Neural cell (in vitro differentiated cells): ENCODE data around the gene TFCP2L1. TPM values are rescaled to one million over a fixed set of nuclear protein-coding genes. Genes with fewer than 3 reads are reported as not detected.

Experiments
- H2AFZ ChIP-seq: fragments of 200-600, 300-800 bp; sonication (generic), shearing (Covaris generic); 2 replicates; pipeline ENCODE4 v1.6.0; 2014; ENCODE audit warnings: low read depth, mild to moderate bottlenecking, antibody characterized with exemption, low read length, moderate library complexity
- H3F3A ChIP-seq: fragments of 200-600 bp; shearing (Covaris generic); 2 replicates; pipeline ENCODE4 v1.6.1; 2016; ENCODE audit warnings: mild to moderate bottlenecking, moderate library complexity, mixed read lengths, antibody characterized with exemption, low read length; ENCODE audit not compliant: insufficient read depth, poor library complexity, severe bottlenecking
- H3K27ac ChIP-seq: fragments of 200-600, 300-800 bp; sonication (generic), shearing (Covaris generic); 2 replicates; pipeline ENCODE4 v1.5.1; 2014; ENCODE audit warnings: mild to moderate bottlenecking, low read length, moderate library complexity
- H3K27me3 ChIP-seq: fragments of 300-800, 200-600 bp; sonication (generic), shearing (Covaris generic); 2 replicates; pipeline ENCODE4 v1.6.0; 2014; ENCODE audit warnings: mild to moderate bottlenecking, low read depth, low read length, moderate library complexity; ENCODE audit not compliant: insufficient read depth
- H3K36me3 ChIP-seq: fragments of 300-800, 200-600 bp; sonication (generic), shearing (Covaris generic); 2 replicates; pipeline ENCODE4 v1.5.1; 2014; ENCODE audit warnings: mild to moderate bottlenecking, antibody characterized with exemption, low read length, moderate library complexity; ENCODE audit not compliant: insufficient read depth
- H3K4me2 ChIP-seq: fragments of 300-800, 200-600 bp; sonication (generic), shearing (Covaris generic); 2 replicates; pipeline ENCODE4 v1.6.0; 2014; ENCODE audit warnings: mild to moderate bottlenecking, low read length
- H3K4me3 ChIP-seq: fragments of 300-800, 200-600 bp; sonication (generic), shearing (Covaris generic); 2 replicates; pipeline ENCODE4 v1.5.1; 2014; ENCODE audit warnings: mild to moderate bottlenecking, low read length, moderate library complexity
- H3K79me2 ChIP-seq: fragments of 200-600 bp; shearing (Covaris generic); replicated peaks from 2 replicates; pipeline ENCODE4 v1.6.0; 2014; ENCODE audit warnings: mild to moderate bottlenecking, low read length, moderate library complexity; ENCODE audit not compliant: insufficient read depth
- H3K9ac ChIP-seq: fragments of 300-800, 200-600 bp; sonication (generic), shearing (Covaris generic); 2 replicates; pipeline ENCODE4 v1.6.1; 2016; ENCODE audit warnings: mild to moderate bottlenecking, low read length, mixed read lengths
- H3K9me2 ChIP-seq: fragments of 200-600 bp; shearing (Covaris generic); 2 replicates; pipeline ENCODE4 v1.6.1; 2016; ENCODE audit warnings: mild to moderate bottlenecking, low read length, mixed read lengths; ENCODE audit not compliant: insufficient read depth
- H3K9me3 ChIP-seq: fragments of 200-600, 300-800 bp; sonication (generic), shearing (Covaris generic); 2 replicates; pipeline ENCODE4 v1.6.1; 2016; ENCODE audit warnings: mild to moderate bottlenecking, mixed run types, low read length, moderate library complexity, mixed read lengths
- H4K20me1 ChIP-seq: fragments of 200-600 bp; shearing (Covaris generic); 2 replicates; pipeline ENCODE4 v1.6.1; 2016; ENCODE audit warnings: mild to moderate bottlenecking, mixed run types; ENCODE audit not compliant: insufficient read depth
- EP300 ChIP-seq: fragments of 450-650 bp; conservative IDR thresholded peaks from 2 replicates; pipeline ENCODE4 v1.6.1; 2014; ENCODE audit warnings: antibody characterized with exemption, mild to moderate bottlenecking, moderate library complexity; ENCODE audit not compliant: poor library complexity, severe bottlenecking
- EZH2 ChIP-seq: fragments of 200-600, 300-800 bp; shearing (Covaris generic), sonication (generic); IDR thresholded peaks from 2 replicates; pipeline ENCODE4 v1.6.1; 2014; ENCODE audit warnings: antibody characterized with exemption, low read length, borderline replicate concordance, mild to moderate bottlenecking; ENCODE audit not compliant: insufficient read depth, poor library complexity, severe bottlenecking
- MXI1 ChIP-seq: fragments of 450-650 bp; conservative IDR thresholded peaks from 2 replicates; pipeline ENCODE4 v1.6.1; 2014; ENCODE audit warnings: antibody characterized with exemption, mild to moderate bottlenecking; ENCODE audit not compliant: poor library complexity, severe bottlenecking
- POLR2AphosphoS5 ChIP-seq: IDR thresholded peaks from 2 replicates; pipeline ENCODE4 v1.6.1; 2012
- RAD21 ChIP-seq: fragments of 450-650 bp; conservative IDR thresholded peaks from 2 replicates; pipeline ENCODE4 v1.6.1; 2014; ENCODE audit warnings: antibody characterized with exemption, mild to moderate bottlenecking, moderate library complexity
- SMC3 ChIP-seq: fragments of 450-650 bp; conservative IDR thresholded peaks from 2 replicates; pipeline ENCODE4 v1.6.1; 2014; ENCODE audit warnings: antibody characterized with exemption, mild to moderate bottlenecking, moderate library complexity; ENCODE audit not compliant: poor library complexity
- TAF1 ChIP-seq: IDR thresholded peaks from 2 replicates; pipeline ENCODE4 v1.6.1; 2012; ENCODE audit warnings: low read depth
- polyA plus RNA-seq: library from polyadenylated mRNA; depleted of rRNA; stranded (reverse); fragments of >200 nt; gene quantifications from 2 replicates; pipeline ENCODE4 v1.2.3, GENCODE V29; 2014
- TF ChIP-seq, protein P1 (sequence below): fragments of 450-650 bp; IDR thresholded peaks from 2 replicates; pipeline ENCODE4 v1.5.1; 2014; ENCODE audit warnings: antibody characterized with exemption, mild to moderate bottlenecking, moderate library complexity; ENCODE audit not compliant: poor library complexity, severe bottlenecking
- TF ChIP-seq, protein P2 (sequence below): IDR thresholded peaks from 2 replicates; pipeline ENCODE4 v1.6.1; 2012; ENCODE audit warnings: borderline replicate concordance

Gene TFCP2L1
- polyA plus RNA-seq, 1 donor from 2014 or later, result 0.04 TPM

DNA sequence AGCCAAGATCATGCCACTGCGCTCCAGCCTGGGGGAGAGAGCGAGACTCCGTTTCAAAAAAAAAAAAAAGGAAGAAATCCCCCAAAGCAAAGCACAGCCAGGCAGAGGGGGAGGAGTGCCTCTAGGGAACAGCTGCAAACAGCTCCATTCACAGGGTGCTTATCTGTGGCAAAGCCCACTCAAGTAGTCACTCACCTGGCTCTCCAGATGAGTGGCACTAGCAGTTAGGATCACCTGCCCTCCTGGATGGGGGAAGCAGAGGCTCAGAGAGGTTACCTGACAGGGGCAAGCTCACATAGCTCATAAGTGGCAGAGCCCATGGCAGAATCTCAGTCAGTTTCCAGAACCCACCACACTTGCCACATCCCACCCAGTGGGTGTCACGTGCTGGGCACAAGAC is 30.3 kb downstream of the TFCP2L1 start:
- H3K9ac ChIP-seq, result no peak overlapping the region
- no peaks in the 10 kb centered on the region for H3K79me2 ChIP-seq
- H3K9me2 ChIP-seq, result no peaks in the 10 kb centered on the region
- H2AFZ ChIP-seq, result no peak overlapping the region
- H3K36me3 ChIP-seq, result no peaks in the 10 kb centered on the region
- H3K27me3 ChIP-seq, result no peaks in the 10 kb centered on the region
- no peak for TF ChIP-seq MXI1
- no peak for TF ChIP-seq EP300
- TF ChIP-seq SMC3, result no peak
- TF ChIP-seq, protein P1, sequence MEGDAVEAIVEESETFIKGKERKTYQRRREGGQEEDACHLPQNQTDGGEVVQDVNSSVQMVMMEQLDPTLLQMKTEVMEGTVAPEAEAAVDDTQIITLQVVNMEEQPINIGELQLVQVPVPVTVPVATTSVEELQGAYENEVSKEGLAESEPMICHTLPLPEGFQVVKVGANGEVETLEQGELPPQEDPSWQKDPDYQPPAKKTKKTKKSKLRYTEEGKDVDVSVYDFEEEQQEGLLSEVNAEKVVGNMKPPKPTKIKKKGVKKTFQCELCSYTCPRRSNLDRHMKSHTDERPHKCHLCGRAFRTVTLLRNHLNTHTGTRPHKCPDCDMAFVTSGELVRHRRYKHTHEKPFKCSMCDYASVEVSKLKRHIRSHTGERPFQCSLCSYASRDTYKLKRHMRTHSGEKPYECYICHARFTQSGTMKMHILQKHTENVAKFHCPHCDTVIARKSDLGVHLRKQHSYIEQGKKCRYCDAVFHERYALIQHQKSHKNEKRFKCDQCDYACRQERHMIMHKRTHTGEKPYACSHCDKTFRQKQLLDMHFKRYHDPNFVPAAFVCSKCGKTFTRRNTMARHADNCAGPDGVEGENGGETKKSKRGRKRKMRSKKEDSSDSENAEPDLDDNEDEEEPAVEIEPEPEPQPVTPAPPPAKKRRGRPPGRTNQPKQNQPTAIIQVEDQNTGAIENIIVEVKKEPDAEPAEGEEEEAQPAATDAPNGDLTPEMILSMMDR, result no peak
- no peak for TF ChIP-seq RAD21
- TF ChIP-seq TAF1, result no peak
- no peak for TF ChIP-seq EZH2
- TF ChIP-seq, protein P2, sequence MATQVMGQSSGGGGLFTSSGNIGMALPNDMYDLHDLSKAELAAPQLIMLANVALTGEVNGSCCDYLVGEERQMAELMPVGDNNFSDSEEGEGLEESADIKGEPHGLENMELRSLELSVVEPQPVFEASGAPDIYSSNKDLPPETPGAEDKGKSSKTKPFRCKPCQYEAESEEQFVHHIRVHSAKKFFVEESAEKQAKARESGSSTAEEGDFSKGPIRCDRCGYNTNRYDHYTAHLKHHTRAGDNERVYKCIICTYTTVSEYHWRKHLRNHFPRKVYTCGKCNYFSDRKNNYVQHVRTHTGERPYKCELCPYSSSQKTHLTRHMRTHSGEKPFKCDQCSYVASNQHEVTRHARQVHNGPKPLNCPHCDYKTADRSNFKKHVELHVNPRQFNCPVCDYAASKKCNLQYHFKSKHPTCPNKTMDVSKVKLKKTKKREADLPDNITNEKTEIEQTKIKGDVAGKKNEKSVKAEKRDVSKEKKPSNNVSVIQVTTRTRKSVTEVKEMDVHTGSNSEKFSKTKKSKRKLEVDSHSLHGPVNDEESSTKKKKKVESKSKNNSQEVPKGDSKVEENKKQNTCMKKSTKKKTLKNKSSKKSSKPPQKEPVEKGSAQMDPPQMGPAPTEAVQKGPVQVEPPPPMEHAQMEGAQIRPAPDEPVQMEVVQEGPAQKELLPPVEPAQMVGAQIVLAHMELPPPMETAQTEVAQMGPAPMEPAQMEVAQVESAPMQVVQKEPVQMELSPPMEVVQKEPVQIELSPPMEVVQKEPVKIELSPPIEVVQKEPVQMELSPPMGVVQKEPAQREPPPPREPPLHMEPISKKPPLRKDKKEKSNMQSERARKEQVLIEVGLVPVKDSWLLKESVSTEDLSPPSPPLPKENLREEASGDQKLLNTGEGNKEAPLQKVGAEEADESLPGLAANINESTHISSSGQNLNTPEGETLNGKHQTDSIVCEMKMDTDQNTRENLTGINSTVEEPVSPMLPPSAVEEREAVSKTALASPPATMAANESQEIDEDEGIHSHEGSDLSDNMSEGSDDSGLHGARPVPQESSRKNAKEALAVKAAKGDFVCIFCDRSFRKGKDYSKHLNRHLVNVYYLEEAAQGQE, result no peak
- TF ChIP-seq POLR2AphosphoS5, result no peak
- H3K4me2 ChIP-seq, result no peak overlapping the region
- no peak overlapping the region for H3K4me3 ChIP-seq
- H3K27ac ChIP-seq, result no peak overlapping the region
- no peaks in the 10 kb centered on the region for H3F3A ChIP-seq
- no peaks in the 10 kb centered on the region for H4K20me1 ChIP-seq
- H3K9me3 ChIP-seq, result no peaks in the 10 kb centered on the region

DNA sequence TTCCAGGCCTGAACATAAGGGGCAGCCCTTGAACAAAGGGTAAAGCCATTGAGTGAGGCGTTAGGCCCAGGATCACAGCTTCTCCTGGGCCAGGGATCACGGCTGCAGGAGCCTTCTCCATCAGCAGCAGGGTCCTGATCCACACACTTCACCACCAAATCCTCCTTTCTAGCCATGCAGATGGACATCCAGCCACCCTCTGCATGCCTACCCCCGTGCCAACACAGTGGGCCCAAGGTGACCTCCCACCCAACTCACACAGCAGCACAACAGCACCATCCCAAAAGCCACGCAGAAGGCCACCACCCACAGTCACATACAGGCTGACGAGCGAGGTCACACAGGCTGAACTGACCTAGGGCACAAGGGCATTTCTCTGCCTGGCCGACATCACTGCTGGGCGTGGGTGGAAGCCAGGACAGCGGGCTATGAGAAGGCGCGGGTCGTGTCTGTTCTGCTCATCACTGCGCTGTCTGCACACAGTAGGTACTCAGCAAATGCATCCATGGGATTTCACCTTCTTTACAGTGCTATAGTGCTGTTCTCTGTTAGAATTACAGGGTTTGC is 31.2 kb downstream of the TFCP2L1 start:
- Histone ChIP-seq H3K79me2 (no peaks in the 10 kb centered on the region), H3K27ac (no peak overlapping the region), H3F3A (no peaks in the 10 kb centered on the region), H3K36me3 (no peaks in the 10 kb centered on the region), H2AFZ (no peak overlapping the region), H3K9me3 (no peaks in the 10 kb centered on the region), H4K20me1 (no peaks in the 10 kb centered on the region), H3K9me2 (no peaks in the 10 kb centered on the region), H3K4me3 (no peak overlapping the region), H3K27me3 (no peaks in the 10 kb centered on the region), H3K4me2 (no peak overlapping the region), H3K9ac (no peak overlapping the region)
- TF ChIP-seq, protein P1, result no peak
- no peak for TF ChIP-seq TAF1
- TF ChIP-seq SMC3, result no peak
- no peak for TF ChIP-seq POLR2AphosphoS5
- TF ChIP-seq MXI1, result no peak
